CD4-positive, alpha-beta T cell treated with Interleukin-15 for 4 hours (primary cell): Measurements from ENCODE around the gene MRGPRF.
"Not testable (repeated sequence)": the region's sequence is repeated elsewhere in the genome, so short reads cannot be mapped to it uniquely, and the experiment has no call there.

Experiments used
- DNase-seq: peaks from one replicate; pipeline ENCODE4 v3.0.0-alpha.2; 2020; ENCODE audit warnings: low spot score

MRGPRF gene

GRCh38 chr11:68987211-68987610 lies 25.8 kb downstream of the MRGPRF start:
- no peak for DNase-seq

GRCh38 chr11:68983801-68984200 lies 29.2 kb downstream of the MRGPRF start:
- no peak for DNase-seq

GRCh38 chr11:68982134-68982533 lies 30.9 kb downstream of the MRGPRF start:
- no peak for DNase-seq

- no peak for DNase-seq
These were observed 32.3 kb downstream of the MRGPRF start, which contains the start of gene MRGPRD for GRCh38 chr11:68980776-68981065. Gene MRGPRD (minus strand): TSS chr11:68980986. CDS start chr11:68980986, 0 bp downstream.

GRCh38 chr11:68979931-68980775 lies 32.9 kb downstream of the MRGPRF start:
- DNase-seq: no peak

GRCh38 chr11:68978931-68979594 lies 34.0 kb downstream of the MRGPRF start:
- DNase-seq: no peak

GRCh38 chr11:68978626-68978930 lies 34.5 kb downstream of the MRGPRF start:
- no peak for DNase-seq

- DNase-seq: no peak
These were observed 35.0 kb downstream of the MRGPRF start for GRCh38 chr11:68977781-68978625.

- no peak for DNase-seq
These were observed 36.5 kb downstream of the MRGPRF start for GRCh38 chr11:68976563-68976962.

DNA sequence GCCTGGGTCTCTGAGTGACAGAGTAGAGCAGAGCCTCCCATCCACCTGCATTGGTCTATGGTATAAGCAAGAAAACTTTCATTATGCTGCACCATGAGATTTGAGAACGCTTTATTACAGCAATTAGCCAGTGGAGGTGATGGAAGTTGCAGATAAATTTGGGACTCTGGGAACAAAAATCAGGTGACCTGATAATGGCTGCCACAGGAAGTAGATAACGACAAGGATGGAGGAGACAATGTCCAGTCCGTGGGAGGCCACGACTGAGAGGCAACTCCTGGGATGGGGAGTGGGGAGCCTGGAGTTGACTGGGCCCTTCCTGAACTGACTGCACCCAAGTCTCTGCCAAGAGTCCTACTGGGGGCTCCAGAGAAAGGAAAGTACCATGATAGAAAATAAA lies 37.0 kb downstream of the MRGPRF start:
- no peak for DNase-seq

GRCh38 chr11:68974421-68975194 lies 38.4 kb downstream of the MRGPRF start:
- DNase-seq: peak; percentile 7

DNA sequence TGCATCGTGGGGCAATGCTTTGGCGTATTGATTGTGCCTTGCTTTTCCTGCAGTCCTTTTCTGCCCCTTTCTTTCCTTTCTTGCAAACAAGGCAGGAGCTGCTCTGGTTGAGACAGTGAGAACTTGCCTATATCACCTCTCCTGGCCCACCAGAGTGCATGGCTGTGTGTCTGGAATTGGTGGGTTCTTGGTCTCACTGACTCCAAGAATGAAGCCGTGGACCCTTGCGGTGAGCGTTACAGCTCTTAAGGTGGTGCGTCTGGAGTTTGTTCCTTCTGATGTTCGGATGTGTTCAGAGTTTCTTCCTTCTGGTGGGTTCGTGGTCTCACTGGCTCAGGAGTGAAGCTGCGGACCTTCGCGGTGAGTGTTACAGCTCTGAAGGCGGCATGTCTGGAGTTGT lies 39.3 kb downstream of the MRGPRF start:
- DNase-seq: not testable (repeated sequence)

DNA sequence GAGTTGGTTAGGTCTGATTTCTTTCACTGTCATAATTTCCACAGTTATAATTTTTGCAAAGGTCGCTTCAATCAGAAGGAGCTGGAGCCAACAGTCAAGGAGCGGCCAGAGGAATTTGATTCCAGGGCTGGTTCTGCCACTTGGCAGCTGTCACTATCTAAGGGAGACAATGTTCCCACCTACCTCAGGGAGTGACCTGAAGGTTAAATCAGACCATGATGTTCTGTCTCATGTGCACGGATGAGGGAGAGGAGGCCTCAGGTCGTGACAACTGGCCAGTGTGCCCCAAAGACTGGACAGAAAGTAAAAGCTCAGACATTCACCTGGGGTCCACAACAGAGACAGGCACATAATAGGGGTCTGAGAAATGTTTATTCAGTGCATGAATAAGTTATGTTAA lies 39.8 kb downstream of the MRGPRF start:
- no peak for DNase-seq

GRCh38 chr11:68970921-68971636 lies 42.0 kb downstream of the MRGPRF start:
- DNase-seq: no peak

DNA sequence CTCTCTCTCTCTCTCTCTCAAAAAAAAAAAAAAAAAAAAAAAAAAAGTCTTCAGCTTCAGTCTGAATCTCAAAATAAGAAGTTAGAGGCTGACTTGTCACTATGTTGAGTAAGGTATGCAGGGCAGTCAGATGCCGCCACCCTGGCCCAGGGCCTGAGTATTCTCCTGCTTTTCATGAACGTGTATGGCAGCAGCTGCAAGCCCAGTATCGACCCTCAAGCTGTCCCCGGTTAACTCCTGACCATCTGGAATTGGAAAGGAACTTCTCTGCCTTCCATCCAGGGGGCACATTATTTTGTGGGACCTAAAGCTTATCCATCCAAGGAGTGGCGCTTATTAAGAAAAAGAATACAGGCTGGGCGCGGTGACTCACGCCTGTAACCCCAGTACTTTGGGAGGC lies 43.7 kb downstream of the MRGPRF start:
- DNase-seq: no peak

- DNase-seq: no peak
These were observed 44.5 kb downstream of the MRGPRF start for GRCh38 chr11:68968306-68969250.

DNA sequence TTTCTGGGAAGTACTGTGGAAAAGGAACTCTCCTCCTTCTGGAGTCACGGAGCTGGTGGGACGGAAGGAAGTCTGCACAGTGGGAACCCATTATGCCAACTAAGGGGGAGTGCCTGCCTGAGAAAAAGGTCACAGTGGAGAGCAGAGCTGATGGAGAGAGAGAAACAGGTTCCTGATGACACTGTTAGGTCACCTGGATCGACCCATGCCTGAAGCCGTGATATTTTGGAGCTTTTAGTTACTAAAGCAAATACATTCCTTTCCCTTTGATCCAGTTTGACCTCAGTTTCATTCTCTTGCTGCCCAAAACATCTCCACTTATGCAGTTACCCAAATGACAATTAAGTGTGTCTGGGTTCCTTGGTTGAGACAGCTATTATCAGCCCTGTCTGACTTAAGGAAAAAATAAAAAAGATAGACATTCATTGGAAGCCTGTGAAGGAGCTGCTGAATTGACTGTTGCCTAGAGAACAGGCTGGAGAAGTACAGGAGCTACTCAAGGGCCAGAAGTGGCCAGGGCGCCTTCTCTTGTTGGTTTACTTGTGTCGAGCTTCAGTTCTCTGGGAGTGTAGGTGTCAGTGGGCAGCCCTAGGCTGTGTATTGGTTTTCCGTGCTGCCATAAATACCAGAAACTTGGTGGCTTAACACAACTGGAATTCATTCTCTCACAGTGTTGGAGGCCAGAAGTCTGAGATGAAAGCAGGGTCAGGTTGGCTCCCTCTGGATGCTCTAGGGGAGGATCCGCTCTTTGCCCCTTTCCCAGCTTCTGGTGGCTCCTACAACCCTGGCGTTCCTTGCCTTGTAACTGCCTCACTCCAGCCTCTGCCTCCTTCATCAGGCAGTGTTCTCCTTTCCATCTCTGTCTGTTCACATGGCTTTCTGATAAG lies 45.9 kb downstream of the MRGPRF start:
- no peak for DNase-seq

GRCh38 chr11:68965901-68966853 lies 46.9 kb downstream of the MRGPRF start:
- peak; percentile 23 for DNase-seq
